ENCODE results near the gene RNF223. TPM values are rescaled to one million over a fixed set of nuclear protein-coding genes. Genes with fewer than 3 reads are reported as not detected.

Gene RNF223
- total RNA-seq, 1 donor from 2014 or later, result 9.0 TPM

GRCh38 chr1:1054099-1054700, 19.9 kb downstream of the RNF223 start:
- DNase-seq (ENCODE audit: low read depth) (no peak), FAIRE-seq (no peak)
- Histone ChIP-seq H3K4me3 (ENCODE audit: low read depth, low read length) (no peak overlapping the region), H3K36me3 (ENCODE audit: control insufficient read depth, insufficient read depth, low read length) (peaks cover 29% of the 10 kb centered on the region), H3K27me3 (ENCODE audit: control insufficient read depth, insufficient read depth, low read length) (no peaks in the 10 kb centered on the region)
- TF ChIP-seq CTCF (IDR thresholded peaks at IDR 0.05; ENCODE audit: insufficient read depth, low read length, severe bottlenecking), result no peak

GRCh38 chr1:1053682-1054081, 20.4 kb downstream of the RNF223 start:
- DNase-seq (ENCODE audit: low read depth) (no peak), FAIRE-seq (no peak)
- peaks cover 30% of the 10 kb centered on the region for H3K36me3 ChIP-seq (ENCODE audit: control insufficient read depth, insufficient read depth, low read length)

GRCh38 chr1:1053022-1053421, 21.1 kb downstream of the RNF223 start:
- FAIRE-seq, result no peak
- Histone ChIP-seq H3K4me3 (ENCODE audit: low read depth, low read length) (no peak overlapping the region), H3K27me3 (ENCODE audit: control insufficient read depth, insufficient read depth, low read length) (no peaks in the 10 kb centered on the region), H3K36me3 (ENCODE audit: control insufficient read depth, insufficient read depth, low read length) (peaks cover 30% of the 10 kb centered on the region)
- no peak for TF ChIP-seq CTCF (IDR thresholded peaks at IDR 0.05; ENCODE audit: insufficient read depth, low read length, severe bottlenecking)
- no peak for DNase-seq (ENCODE audit: low read depth)

More at GRCh38 chr1:1053682-1054081, 20.4 kb downstream of the RNF223 start:
- H3K27me3 ChIP-seq (ENCODE audit: control insufficient read depth, insufficient read depth, low read length), result no peaks in the 10 kb centered on the region
- no peak for TF ChIP-seq CTCF (IDR thresholded peaks at IDR 0.05; ENCODE audit: insufficient read depth, low read length, severe bottlenecking)
- no peak overlapping the region for H3K4me3 ChIP-seq (ENCODE audit: low read depth, low read length)

GRCh38 chr1:1052003-1052840, 21.9 kb downstream of the RNF223 start:
- peak; percentile 94 for FAIRE-seq

GRCh38 chr1:1051127-1051810, 22.8 kb downstream of the RNF223 start:
- FAIRE-seq (no peak), DNase-seq (ENCODE audit: low read depth) (no peak)
- Histone ChIP-seq H3K27me3 (ENCODE audit: control insufficient read depth, insufficient read depth, low read length) (no peaks in the 10 kb centered on the region), H3K4me3 (ENCODE audit: low read depth, low read length) (no peak overlapping the region), H3K36me3 (ENCODE audit: control insufficient read depth, insufficient read depth, low read length) (peaks cover 43% of the 10 kb centered on the region)
- TF ChIP-seq CTCF (IDR thresholded peaks at IDR 0.05; ENCODE audit: insufficient read depth, low read length, severe bottlenecking), result no peak

More at GRCh38 chr1:1052003-1052840, 21.9 kb downstream of the RNF223 start:
- no peak overlapping the region for H3K4me3 ChIP-seq (ENCODE audit: low read depth, low read length)
- H3K36me3 ChIP-seq (ENCODE audit: control insufficient read depth, insufficient read depth, low read length), result peaks cover 36% of the 10 kb centered on the region
- H3K27me3 ChIP-seq (ENCODE audit: control insufficient read depth, insufficient read depth, low read length), result no peaks in the 10 kb centered on the region
- no peak for TF ChIP-seq CTCF (IDR thresholded peaks at IDR 0.05; ENCODE audit: insufficient read depth, low read length, severe bottlenecking)
- no peak for DNase-seq (ENCODE audit: low read depth)

Data from bronchial epithelial cell (primary cell).